GM21390 (cell line): ENCODE results near the gene ATP8A1.
A peak's percentile ranks its signal among the peaks of the same experiment; 100 is the strongest.

Experiments
- ATAC-seq: cut with Tn5 transposase; IDR thresholded peaks from one replicate; pipeline ENCODE4 v1.9.1; 2021; ENCODE audit not compliant: unreplicated experiment

ATP8A1 gene

DNA sequence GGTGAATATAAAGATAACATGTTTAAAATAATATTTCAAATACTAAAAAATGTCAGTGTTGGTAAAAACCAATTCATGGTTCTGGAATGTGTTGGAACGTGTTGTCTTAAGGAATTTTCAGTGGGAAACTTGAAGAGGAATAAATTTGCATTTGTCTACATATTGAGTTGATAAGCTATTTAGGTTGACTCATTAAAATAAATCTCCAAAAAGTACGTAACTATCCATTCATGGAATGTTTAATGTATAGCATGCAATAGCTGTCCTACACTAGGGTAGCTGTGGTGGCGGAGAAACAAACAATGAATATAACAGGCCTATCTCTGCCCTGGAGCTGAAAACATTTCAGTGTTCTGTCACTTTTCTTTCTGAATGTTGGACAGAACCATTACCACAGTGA is 239.4 kb downstream of the ATP8A1 start:
- ATAC-seq: no peak

DNA sequence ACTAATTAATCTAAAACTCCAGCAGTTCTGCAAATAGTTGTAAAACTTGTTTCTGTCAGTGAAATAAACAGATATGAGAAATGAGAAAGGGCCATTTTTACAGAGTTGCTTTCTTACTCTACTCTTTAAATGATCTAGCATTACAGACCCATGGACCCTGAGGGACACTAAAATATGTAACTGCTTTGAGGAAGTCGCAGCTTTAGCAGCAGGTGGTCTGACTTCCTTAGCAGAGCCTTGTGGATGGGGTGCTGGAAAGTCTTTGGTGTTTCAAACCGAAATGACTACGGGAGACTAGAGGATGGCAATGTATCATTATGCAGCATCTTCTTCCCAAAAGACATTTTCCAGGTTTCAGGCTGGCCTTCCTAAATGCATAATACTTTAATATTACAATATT is 240.9 kb downstream of the ATP8A1 start:
- ATAC-seq: no peak

DNA sequence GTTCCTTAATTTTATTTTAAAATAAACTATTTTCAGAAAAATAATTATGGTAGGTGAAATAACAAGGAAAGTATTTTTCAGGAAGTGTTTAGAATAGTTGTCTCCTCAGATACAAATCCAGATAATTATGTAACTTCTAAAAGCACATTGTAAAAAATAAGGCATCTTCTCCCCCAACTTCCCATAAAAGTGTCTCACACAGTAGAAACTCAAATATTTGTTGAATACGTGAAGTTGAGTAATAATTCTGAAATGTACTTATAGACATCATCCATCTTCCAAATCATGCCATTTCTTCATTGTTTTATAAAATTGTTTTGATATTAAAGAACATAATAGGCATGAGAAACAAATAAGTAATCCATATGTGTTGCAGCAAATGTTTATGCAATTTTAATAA is 241.6 kb downstream of the ATP8A1 start:
- no peak for ATAC-seq

GRCh38 chr4:42412251-42412650 is 244.7 kb downstream of the ATP8A1 start:
- ATAC-seq: no peak

DNA sequence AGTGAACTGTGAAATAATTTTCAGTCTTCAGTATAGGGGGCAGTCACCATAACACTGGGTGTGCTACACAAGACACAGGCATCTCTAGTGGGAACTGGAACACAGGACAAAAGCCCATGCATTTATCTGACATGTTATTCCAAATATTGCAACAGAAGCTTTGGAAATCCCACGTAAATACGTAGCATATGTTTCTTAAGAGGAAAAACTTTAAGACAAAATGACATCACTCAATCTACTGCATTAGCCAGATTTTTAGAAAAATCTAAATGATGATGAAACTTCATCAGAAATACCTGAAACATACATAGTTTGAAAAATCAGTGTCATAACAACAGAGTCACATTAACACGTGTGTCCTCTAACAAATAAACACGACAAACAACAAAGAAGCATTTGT is 245.1 kb downstream of the ATP8A1 start:
- ATAC-seq: no peak

GRCh38 chr4:42410446-42410845 is 246.5 kb downstream of the ATP8A1 start:
- ATAC-seq: no peak

- ATAC-seq: no peak
Observed at GRCh38 chr4:42404001-42404400, 252.9 kb downstream of the ATP8A1 start.

GRCh38 chr4:42401171-42401570 is 255.7 kb downstream of the ATP8A1 start:
- ATAC-seq: no peak

DNA sequence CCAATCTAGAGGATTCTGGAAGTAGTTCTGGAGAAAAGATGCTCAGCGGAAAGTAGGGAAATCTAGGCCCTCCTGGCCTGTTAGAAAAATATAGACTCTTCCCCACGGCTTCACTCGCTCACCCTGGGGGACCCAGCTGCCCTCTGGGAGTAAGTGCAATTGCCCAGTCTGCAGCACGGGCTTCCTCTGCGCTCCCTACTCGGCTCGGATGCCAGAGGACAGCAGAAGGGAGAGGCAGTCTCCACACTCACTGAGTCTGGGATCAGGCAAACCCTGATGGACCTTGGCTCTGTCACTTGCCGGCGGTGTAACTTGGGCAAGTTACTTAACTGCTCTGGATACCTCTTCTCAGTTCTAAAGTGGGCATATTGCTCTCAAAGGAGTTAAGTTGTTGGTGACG is 257.5 kb downstream of the ATP8A1 start:
- no peak for ATAC-seq

DNA sequence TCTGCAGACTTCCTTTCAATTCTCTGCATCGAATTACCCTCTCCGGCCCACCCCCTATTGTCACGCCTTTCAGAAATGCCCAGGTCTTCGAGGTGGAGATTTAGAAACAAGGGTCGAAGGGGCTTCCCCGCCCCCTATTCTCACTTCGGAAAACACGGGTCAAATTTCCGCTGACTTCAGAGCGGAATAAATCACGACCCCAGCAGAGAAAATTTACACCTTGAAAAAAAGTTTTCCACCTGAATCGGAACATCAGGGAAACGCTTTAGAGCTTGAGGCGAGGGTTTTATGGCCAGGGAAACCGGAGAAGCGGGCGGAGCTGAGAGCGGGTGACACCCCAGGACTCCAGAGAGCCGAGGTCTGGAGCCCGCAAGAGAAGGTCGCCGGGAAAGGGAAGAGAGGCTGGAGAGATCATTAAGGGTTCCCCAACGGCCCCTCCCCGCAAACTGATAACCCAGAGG is 258.0 kb downstream of the ATP8A1 start:
- ATAC-seq: no peak

DNA sequence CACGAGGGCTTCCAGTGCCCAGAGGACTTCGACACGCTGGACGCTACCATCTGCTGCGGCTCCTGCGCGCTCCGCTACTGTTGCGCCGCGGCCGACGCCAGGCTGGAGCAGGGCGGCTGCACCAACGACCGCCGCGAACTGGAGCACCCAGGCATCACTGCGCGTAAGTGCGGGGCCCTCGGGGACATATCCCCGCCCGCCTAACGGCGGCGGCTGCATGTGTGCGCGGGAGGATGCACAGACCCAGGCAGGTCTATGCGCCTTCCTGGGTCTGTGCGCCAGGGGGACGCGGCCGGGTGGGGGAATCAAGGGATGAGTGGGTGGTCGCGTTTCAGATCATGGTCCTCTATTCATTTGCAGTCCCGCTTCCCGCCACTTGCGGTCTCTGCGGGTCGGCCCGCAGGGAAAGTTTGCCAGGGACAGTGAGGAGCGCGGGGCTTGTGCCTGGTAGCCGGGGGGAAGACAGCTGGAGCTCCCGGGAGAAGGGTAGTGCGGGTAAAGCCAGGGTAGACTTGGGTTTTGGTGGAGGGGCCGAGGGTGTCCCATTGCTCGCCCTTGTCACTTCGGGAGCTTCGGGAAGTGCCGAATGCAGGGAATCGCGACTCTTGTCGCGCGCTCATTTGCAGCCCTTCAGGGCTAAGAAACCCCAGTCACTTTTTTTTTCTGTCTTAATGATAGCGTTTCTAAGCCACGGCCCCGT is 258.6 kb downstream of the ATP8A1 start:
- ATAC-seq: peak; percentile 36

DNA sequence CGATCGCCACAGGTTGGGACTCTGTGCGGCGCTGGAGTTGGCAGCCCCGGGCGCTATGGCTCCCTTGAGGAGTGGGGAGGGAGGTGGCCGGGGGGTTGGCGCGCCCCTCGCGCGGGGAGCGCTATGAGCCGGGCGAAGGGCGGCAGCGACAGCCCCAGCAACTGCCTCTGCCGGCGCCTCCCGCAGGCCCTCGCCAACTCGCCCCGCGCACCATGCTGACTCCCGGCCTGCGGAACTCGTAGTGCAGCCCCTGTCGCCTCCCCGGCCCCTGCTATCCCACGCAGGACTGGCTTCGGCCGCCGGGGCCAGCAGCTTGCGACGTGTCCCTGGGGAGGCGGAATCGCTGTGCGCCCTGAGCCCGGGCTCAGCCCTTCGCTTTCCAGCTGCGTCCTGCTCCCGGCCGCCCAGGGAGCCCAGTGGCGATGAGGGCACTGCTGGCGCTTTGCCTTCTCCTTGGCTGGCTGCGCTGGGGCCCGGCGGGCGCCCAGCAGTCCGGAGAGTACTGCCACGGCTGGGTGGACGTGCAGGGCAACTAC is 259.2 kb downstream of the ATP8A1 start:
- peak; percentile 36 for ATAC-seq

DNA sequence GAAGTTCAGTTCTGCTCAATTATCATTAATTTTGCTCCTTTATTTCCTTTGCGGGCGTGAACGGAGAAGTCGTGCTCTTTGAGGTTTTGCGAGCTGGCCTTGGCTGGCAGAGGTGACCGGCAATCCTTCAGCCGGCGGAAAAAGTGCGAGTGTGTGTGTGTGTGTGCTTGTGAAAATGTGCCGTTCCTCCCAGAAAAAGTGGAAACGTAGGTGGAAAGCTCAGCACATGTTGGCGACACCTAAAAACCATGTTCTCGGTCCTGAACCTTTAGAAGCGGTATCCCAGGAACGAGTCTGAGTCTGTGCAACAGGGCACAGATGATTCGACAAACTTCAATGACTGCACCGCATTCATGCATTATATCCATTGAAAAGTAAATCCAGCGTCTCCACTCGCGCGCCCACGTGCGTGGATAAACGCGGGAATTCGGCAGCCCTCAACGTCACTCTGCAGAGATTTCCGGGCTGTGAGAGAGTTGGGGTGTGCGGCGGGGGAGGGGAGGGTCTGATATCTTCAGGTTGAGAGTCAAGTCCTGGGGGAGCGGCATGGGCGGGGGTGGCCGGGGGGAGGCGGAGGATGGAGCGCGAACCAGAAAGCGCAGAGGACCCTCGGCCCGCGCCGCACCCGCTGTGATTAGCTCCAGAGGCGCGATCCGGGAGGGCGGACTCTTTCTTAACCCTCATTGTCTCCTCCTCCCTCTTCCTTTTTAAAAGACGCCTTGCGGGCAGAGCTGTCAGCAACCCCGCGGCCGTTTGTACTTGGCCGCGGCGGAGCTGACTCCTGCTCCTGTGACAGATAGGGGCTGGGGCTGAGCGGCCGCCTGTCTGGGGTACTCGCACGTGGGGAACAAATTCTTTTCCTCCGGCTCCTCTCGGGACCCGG is 259.9 kb downstream of the ATP8A1 start, which contains the start of gene SHISA3:
TSS of gene SHISA3 (plus strand) at position 737 of the 883 bp plus-strand sequence. CDS start 569 bp downstream, outside the sequence.
- ATAC-seq: peak; percentile 34

GRCh38 chr4:42396361-42396751 is 260.5 kb downstream of the ATP8A1 start:
- ATAC-seq: no peak

DNA sequence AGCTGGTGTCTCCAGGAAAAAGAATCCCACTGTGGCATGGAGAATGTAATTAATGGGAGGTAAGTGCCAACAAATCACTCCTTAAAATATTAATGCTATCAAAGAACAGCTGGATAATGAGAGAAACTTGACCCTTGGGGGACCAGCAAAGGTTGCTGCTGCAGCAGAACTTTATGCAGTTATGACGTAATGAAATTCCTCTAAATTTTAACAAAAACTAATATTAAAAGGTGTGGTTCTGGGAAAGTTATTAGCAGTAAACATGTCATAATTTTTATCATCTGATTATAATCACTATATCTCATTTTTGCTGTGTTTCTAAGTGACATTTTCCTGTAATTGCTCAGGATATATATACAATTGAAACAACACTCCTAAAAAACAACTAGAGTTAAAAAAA is 261.3 kb downstream of the ATP8A1 start:
- no peak for ATAC-seq

DNA sequence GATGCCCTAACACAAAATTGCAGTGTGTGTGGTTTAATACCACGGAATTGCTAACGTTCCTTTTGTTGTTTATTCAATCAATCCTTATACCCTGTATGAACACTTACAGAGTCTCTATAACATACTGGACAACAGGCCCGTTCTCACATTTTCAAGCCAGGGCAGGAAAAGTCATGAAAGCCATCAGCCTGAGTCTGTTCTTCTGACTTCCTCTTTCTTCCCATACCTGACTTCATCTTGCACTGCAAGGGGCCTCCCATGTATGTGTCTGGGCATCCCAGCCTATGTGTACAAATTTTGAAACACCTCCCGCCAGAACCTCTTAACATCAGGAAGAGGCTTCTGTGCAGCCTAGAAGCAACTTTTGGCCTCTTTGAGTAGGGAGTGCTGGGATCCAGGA is 264.5 kb downstream of the ATP8A1 start:
- no peak for ATAC-seq

- no peak for ATAC-seq
Observed at GRCh38 chr4:42391981-42392380, 264.9 kb downstream of the ATP8A1 start.

DNA sequence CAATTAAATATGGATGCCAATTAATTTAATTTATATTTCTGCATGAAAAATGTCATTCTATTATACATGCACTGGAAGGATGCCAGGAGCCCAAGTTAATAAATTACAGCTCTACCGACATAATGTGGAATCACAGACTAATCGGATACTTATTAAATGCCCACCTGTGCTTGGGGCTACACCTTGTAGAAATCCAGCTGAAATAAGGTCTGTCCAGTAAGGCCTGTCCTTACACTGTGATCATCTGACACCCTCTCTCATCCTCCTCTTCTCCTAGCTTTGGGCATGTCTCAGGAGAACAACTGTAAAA is 265.6 kb downstream of the ATP8A1 start:
- ATAC-seq: no peak

DNA sequence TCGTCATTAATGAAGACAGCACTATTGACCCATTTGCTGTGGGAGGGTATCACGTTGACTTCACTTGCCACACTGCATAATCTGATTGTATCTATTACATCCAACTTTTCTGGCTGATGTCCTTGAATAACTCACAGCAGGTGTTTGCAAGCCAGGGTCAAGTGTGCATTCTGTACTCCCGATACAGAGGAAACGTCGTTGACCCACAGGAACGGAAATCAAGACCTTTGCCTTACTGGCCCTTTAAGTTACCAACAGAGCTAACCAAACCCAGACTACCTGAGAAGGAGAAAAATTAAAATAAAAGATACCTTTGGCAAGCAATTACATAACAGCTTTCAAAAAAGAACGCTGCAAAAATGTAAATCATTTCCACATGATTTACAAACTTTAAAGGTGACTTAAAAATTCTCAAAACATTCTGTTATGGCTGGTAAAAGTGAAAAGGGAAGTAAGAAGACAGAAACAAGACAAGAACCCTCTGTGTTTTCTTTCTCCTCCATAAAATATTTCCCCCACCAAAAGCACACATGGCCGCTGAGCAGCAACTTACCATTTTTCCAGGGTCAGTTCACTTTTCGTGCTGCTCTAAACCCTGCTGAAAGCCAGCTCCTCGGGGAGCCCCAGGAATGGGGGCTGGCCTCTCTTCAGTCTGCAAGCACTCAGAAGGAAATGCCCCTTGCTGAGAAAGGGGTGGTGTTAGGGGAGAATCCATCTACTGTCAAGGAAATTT is 266.1 kb downstream of the ATP8A1 start:
- no peak for ATAC-seq

GRCh38 chr4:42385516-42385915 is 271.4 kb downstream of the ATP8A1 start:
- ATAC-seq: no peak

DNA sequence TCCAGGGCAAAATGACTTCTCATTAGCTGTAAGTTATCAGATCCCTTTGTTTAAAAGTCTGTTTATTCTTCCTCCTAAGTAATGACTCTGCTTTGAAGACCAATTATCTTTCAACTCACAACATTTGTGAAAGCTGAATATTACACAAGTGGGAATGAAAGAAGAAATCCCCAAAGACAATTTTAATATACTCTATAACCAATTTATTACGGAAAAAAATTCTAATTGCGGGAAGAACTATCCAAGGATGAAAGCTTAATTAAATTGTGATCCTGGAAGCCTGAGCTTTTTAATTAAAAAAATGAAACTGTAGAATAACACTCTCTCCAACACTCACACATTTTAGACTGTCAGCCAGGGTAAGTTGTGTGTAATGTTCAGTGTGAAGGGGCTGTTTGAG is 275.2 kb downstream of the ATP8A1 start:
- no peak for ATAC-seq
